ENCODE data around the gene RFPL4AL1.

DNA sequence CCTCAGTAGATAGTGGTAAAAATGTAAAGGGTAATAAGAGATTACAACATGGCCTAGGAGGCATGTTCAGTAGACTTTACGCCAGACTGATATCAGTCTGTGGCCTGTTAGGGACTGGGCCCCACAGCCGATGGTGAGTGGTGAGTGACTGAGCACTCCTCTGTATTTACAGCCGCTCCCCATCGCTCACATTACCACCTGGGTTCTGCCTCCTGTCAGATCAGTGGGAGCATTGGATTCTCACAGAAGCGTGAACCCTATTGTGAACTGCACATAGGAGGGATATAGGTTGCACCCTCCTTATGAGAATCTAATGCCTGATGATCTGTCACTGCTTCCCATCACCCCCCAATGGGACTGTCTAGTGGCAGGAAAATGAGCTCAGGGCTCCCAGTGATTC lies 45.0 kb downstream of the RFPL4AL1 start:
- TF ChIP-seq, protein P1, sequence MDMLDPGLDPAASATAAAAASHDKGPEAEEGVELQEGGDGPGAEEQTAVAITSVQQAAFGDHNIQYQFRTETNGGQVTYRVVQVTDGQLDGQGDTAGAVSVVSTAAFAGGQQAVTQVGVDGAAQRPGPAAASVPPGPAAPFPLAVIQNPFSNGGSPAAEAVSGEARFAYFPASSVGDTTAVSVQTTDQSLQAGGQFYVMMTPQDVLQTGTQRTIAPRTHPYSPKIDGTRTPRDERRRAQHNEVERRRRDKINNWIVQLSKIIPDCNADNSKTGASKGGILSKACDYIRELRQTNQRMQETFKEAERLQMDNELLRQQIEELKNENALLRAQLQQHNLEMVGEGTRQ (IDR thresholded peaks at IDR 0.05; ENCODE audit: low read length) = no peak
- TF ChIP-seq, protein P2, sequence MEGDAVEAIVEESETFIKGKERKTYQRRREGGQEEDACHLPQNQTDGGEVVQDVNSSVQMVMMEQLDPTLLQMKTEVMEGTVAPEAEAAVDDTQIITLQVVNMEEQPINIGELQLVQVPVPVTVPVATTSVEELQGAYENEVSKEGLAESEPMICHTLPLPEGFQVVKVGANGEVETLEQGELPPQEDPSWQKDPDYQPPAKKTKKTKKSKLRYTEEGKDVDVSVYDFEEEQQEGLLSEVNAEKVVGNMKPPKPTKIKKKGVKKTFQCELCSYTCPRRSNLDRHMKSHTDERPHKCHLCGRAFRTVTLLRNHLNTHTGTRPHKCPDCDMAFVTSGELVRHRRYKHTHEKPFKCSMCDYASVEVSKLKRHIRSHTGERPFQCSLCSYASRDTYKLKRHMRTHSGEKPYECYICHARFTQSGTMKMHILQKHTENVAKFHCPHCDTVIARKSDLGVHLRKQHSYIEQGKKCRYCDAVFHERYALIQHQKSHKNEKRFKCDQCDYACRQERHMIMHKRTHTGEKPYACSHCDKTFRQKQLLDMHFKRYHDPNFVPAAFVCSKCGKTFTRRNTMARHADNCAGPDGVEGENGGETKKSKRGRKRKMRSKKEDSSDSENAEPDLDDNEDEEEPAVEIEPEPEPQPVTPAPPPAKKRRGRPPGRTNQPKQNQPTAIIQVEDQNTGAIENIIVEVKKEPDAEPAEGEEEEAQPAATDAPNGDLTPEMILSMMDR (IDR thresholded peaks at IDR 0.05; ENCODE audit: control extremely low read depth in 1 of 3, insufficient read depth in 1 of 3, low read depth in 1 of 3, low read length in 3 of 3) = no peak
- no peak for TF ChIP-seq TAF1 (IDR thresholded peaks at IDR 0.05; ENCODE audit: low read depth, low read length)
- no peak for TF ChIP-seq EZH2 (IDR thresholded peaks at IDR 0.05; ENCODE audit: low read depth, low read length, severe bottlenecking)
- TF ChIP-seq POLR2A (IDR thresholded peaks at IDR 0.05; ENCODE audit: control extremely low read depth in 1 of 2, low read depth in 2 of 2, low read length in 2 of 2) = no peak
- TF ChIP-seq GABPA (IDR thresholded peaks at IDR 0.05; ENCODE audit: borderline replicate concordance, insufficient read depth, low read length) = no peak
- TF ChIP-seq CBX8 (IDR thresholded peaks at IDR 0.05; ENCODE audit: borderline replicate concordance, low read depth, low read length) = no peak
